ENCODE data around the gene KMT2B.
"Not testable (repeated sequence)": the region's sequence is repeated elsewhere in the genome, so short reads cannot be mapped to it uniquely, and the experiment has no call there.

The KMT2B gene

DNA sequence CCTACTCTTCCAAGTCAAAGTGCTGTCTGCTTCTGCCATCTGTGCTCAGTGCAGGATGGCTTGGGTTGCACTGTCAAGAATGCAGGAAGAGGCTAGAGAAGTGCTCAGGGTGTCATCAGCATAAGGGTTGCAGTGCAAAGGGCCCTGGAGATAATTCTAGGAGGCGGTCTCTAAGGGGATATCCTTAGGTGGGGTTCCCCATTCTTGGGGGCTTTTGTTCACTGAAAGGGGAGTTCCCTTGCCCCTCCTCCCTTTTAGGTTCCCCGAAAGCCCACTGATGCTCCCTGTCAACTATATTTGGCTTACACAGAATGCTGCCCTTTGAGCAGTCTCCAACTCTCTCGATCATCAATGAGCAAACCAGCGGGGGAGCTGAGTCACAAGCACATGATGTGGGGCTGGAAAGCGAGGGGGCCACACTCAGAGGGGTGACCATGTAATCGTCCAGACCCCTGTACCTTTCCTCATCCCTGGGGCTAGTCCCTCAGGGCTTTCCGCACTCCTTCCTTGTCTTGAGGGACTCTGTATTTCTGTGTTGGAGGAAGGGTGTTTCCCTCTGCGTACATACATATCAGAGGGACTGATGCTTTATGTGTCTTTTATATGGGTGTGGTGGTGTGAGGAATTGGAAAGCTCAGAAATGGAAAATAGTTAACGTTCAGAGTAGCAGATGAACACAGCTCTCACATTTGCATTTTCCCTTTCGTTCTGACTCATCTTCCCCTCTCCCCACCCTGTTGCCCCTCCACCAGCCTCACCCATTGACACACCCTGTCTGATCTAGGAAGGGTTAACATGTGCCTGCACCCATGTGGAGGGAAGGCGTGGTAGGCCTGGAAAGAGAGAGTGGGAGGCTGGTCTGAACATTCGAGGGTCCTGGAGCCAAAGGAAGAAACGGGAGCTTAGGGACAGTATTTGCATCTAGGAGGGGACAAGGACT is 6.7 kb upstream of the KMT2B start:
- DNase-seq (ENCODE audit: low read depth in 2 of 2), result peak in 1 of 2 donors; percentile 66

DNA sequence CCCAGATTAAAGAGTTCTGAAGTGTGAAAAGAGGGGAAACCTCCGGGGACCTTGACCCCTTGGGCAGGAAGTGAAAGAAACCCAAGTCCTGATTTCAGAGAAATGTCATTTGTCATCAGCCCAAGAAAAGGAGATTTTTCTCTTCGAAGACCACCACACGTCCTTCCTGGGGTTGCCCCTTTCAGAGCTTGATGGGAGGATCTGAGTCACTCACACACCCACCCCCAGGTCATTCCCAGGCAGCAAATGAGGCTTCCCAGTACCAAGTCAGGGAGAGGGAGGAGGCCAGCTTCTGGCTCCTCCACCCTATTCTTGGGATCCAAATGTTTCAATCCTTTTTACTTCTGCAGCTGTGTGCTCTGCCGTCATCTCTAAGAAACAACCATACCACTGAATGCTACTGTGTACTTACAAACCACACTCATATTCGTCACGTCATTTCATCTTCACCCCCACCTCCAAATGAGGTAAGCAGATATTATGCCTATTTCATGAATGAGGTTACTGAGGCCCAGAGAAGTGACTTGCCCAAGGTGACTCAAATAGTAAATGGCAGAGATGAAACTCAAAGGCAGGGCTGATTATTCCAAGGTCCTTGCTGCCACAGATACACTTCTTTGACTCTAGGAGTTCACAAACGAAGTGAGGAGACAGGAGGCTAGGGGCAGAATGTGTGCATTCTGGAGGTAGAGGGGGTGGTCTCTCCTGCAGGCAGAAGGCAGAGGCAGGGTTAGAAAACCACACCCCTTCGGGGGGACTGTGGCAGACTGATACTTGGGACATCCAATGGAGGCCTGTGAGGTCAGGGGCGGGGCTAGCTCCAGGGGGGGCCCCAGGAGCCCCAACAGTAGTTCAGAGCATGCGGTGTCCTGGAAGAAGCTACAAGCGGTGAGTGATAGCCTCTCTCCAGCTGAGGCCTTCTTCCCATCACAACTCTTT is 5.0 kb upstream of the KMT2B start:
- peak; percentile 76 to 81 for DNase-seq (ENCODE audit: low read depth in 2 of 2)

DNA sequence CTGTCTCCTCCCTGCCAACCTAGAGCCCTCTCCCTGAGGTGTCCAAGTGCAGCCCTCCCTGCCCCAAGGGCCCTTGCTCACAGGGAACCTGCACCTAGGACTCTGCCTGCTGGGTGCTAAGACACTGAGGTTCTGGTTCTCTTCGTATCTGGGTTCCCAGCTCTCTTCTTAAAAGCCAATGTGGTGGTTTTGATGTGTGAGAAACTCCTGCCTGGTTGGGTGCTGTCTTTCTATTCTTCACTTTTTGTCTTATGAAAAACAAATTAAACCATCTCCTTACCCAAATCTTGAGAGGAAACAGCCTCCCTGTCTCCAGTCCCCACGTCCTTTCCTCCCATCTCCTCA is 4.3 kb upstream of the KMT2B start:
- DNase-seq (ENCODE audit: low read depth in 2 of 2), result no peak

DNA sequence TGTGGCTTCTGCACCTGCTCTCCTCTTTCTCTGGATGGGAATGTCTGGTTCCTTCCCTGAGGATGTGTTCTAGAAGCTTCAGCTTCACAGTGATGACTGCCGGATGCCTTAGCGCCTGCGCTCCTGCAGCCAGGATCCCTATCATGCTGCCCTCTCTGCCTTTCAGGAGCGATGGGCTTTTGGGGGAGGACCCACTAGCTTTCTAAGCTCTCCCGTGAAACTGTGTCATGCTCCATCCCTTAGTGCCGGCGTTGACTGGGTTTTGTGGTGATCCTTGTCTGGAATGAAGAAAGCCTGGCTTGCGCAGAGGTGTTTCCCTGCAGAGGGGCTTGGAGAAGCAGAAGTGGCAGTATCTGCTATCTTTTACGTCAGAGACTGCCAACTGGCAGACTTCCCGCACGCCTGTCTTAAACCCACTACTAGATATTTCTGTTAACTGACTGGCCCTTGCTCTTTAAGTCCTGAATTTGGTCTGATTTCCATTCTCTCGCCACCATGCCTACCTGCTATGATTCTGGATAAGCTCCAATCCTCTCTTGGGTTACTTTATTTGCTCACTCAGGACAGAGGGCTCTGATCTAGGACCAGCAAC is 3.8 kb upstream of the KMT2B start:
- DNase-seq (ENCODE audit: low read depth in 2 of 2), result no peak

DNA sequence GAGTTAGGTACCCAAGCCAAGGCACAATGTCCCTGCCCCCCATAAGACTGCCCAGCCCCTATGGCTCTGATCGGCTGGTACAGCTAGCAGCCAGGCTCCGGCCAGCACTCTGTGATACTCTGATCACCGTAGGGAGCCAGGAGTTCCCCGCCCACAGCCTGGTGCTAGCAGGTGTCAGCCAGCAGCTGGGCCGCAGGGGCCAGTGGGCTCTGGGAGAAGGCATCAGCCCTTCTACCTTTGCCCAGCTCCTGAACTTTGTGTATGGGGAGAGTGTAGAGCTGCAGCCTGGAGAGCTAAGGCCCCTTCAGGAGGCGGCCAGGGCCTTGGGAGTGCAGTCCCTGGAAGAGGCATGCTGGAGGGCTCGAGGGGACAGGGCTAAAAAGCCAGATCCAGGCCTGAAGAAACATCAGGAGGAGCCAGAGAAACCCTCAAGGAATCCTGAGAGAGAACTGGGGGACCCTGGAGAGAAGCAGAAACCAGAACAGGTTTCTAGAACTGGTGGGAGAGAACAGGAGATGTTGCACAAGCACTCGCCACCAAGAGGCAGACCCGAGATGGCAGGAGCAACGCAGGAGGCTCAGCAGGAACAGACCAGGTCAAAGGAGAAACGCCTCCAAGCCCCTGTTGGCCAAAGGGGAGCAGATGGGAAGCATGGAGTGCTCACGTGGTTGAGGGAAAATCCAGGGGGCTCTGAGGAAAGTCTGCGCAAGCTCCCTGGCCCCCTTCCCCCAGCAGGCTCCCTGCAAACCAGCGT is 3.0 kb upstream of the KMT2B start:
- no peak for DNase-seq (ENCODE audit: low read depth in 2 of 2)

DNA sequence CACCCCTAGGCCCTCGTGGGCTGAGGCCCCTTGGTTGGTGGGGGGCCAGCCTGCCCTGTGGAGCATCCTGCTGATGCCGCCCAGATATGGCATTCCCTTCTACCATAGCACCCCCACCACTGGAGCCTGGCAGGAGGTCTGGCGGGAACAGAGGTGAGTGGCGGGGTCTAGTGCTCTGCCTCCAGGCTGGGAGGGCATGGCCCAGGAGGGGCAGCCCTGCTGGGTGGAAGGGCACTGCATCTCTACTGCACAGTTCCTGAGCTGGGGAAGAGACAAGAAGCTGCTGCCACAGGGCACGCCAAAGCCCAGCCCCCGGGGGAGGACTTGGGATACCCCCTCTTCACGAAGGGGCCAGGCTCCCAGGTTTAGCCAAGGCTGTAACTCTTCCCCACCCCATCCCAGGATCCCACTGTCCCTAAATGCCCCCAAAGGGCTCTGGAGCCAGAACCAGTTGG is 2.4 kb upstream of the KMT2B start:
- DNase-seq (ENCODE audit: low read depth in 2 of 2), result no peak

DNA sequence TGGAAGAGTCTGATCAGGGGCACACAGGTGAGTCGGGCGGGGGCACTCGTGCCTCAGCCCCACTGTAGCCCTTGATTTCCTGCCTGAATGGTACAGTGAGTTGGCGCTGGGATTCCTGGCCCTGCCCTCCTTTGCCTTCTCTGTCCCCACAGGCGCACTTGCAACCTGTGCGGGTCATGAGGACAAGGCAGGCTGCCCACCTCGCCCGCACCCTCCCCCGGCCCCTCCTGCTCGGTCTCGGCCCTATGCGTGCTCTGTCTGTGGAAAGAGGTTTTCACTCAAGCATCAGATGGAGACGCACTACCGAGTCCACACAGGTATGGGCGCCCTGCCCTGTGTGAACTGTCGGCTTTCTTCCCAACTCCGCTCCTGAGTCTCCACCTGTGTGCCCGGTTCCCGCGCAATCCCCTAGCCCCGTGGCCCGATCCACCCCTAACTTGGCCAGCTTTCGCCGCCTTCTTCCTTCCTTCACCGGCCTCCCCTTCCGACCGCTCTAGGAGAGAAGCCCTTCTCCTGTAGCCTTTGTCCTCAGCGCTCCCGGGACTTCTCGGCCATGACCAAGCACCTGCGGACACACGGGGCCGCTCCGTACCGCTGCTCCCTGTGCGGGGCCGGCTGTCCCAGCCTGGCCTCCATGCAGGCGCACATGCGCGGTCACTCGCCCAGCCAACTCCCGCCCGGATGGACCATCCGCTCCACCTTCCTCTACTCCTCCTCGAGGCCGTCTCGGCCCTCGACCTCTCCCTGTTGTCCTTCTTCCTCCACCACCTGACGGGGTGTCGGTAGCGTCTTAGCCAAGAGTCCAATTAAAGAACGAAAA is 1.6 kb upstream of the KMT2B start:
- DNase-seq (ENCODE audit: low read depth in 2 of 2), result no peak

DNA sequence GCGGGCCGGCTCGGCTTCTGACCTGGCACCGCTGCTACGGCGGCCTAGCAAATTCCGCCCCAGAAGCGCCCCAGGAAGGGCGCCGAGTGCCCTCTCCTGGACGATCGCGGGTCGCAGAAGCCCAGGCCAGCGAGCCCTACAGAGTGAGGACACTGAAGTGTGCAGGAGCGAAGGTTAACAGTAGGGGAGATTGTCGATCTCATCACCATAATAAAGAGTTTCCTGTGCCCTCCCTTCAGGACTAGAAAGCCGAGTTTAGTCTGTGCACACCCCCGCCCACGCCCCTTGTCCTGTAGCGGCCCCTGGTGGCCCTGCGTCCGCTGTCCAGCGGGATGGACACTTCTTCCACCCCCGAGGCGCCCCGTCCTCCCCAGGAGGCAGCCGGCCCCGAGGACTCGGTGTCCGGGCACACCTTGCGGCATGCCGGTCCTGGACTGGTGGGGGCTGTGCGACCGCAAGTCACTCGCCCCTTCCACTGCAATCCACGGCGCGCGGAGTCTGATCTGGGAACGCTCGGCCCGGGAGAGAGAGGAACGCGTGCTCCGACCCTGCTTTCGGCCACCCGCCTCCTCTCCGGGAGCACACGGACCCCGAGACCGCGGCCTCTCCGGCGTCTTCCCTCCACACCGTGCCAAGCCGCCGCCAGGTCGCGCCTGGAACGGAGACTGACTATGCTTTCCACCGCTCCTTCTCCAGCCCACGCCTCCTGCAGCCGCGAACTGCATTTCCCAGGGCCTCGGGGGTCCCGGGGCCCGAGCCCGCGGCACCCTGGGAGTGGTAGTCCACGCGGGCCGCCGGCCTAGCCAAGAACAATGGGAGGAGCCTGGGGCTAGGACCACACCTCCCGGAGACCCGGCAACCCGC is 770 bp upstream of the KMT2B start:
- peak; percentile 73 to 96 for DNase-seq (ENCODE audit: low read depth in 2 of 2)

DNA sequence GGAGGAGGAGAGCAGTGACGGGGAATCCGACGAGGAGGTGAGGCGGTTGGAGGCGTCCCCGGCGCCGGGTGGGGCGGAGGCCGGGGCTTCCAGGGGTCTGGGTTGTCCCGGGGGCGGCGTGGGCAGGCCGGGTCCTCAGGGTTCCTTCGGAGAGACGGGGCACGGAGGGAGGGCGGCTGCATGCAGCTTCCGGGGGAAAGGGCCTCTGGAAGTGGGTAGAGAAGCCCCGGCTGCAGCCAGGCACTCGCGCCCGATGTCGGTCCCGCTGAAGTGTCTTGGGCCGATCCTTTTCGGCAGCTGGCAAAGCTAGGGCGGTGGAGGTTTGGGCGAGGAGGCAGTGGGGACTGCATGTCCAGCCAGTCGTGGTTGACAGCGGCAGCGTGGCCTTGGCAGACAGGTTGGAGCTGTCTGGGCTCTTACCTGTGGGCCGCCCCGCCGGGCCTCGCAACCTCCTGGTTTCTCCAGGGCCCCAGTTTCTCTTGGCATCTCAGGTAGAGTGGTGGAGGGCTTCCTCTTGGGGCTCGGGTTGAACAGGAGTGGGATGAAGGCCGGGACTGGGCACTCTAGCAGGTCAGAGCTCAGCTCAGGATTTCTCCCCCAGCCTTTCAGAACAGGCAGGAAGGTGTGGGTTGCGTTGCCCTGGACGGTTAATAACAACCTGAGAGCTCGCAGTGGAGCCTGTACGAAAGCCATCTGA is 690 bp downstream of the KMT2B start:
- no peak for DNase-seq (ENCODE audit: low read depth in 2 of 2)

DNA sequence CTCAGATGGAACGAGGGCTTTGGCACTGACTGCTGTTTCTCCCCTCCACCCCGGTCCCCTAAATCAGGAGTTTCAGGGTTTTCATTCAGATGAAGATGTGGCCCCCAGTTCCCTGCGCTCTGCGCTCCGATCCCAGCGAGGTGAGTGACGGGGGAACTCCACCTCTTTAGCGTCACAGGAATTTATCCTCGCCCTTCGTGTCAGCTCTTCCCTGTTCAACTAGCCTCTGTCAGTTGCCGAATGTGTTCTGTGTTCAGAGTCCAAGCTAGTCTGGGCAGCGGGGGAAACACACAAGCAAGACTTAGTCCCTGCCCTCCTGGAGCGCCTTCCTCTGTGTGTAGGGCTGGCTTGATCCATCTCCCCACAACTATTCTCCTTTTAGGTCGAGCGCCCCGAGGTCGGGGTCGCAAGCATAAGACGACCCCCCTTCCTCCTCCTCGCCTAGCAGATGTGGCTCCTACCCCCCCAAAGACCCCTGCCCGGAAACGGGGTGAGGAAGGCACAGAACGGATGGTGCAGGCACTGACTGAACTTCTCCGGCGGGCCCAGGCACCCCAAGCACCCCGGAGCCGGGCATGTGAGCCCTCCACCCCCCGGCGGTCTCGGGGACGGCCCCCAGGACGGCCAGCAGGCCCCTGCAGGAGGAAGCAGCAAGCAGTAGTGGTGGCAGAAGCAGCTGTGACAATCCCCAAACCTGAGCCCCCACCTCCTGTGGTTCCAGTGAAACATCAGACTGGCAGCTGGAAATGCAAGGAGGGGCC is 1.8 kb downstream of the KMT2B start:
- DNase-seq (ENCODE audit: low read depth in 2 of 2), result no peak

DNA sequence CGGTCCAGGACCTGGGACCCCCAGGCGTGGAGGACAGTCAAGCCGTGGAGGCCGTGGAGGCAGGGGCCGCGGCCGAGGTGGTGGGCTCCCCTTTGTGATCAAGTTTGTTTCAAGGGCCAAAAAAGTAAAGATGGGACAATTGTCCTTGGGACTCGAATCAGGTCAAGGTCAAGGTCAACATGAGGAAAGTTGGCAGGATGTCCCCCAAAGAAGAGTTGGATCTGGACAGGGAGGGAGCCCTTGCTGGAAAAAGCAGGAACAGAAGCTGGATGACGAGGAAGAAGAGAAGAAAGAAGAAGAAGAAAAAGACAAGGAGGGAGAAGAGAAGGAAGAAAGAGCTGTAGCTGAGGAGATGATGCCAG is 2.3 kb downstream of the KMT2B start:
- DNase-seq (ENCODE audit: low read depth in 2 of 2), result no peak

DNA sequence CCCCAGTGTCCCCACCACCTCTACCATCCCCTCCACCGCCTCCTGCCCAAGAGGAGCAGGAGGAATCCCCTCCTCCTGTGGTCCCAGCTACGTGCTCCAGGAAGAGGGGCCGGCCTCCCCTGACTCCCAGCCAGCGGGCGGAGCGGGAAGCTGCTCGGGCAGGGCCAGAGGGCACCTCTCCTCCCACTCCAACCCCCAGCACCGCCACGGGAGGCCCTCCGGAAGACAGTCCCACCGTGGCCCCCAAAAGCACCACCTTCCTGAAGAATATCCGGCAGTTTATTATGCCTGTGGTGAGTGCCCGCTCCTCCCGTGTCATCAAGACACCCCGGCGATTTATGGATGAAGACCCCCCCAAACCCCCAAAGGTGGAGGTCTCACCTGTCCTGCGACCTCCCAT is 2.8 kb downstream of the KMT2B start:
- DNase-seq (ENCODE audit: low read depth in 2 of 2), result no peak

DNA sequence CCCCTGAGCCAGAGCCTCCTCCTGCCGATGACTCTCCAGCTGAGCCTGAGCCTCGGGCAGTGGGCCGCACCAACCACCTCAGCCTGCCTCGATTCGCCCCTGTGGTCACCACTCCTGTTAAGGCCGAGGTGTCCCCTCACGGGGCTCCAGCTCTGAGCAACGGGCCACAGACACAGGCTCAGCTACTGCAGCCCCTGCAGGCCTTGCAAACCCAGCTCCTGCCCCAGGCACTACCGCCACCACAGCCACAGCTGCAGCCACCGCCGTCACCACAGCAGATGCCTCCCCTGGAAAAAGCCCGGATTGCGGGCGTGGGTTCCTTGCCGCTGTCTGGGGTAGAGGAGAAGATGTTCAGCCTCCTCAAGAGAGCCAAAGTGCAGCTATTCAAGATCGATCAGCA is 3.6 kb downstream of the KMT2B start:
- no peak for DNase-seq (ENCODE audit: low read depth in 2 of 2)

DNA sequence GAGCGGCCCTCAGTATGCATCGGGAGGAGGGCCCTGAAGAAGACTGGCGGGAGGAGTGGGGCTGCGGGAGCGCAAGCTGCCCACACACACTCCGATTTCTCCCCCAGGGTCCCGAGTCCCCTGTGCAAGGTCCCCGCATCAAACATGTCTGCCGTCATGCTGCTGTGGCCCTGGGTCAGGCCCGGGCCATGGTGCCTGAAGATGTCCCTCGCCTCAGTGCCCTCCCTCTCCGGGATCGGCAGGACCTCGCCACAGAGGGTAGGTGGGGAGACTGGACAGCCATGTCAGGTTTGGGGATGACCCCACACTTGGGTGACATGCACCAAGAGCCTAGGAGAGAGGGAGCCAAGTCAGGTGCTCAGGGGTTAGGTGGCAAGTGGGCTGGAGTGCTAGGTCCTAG is 4.7 kb downstream of the KMT2B start:
- no peak for DNase-seq (ENCODE audit: low read depth in 2 of 2)

DNA sequence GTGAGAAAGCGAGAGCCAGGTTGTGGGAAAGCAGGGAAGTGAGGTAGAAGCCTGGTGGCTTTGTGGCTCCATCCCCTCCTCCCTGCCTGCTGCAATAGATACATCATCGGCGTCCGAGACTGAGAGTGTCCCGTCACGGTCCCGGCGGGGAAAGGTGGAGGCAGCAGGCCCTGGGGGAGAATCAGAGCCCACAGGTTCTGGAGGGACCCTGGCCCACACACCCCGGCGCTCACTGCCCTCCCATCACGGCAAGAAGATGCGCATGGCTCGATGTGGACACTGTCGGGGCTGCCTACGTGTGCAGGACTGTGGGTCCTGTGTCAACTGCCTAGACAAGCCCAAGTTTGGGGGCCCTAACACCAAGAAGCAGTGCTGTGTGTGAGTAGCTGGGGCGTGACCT is 5.1 kb downstream of the KMT2B start:
- DNase-seq (ENCODE audit: low read depth in 2 of 2), result no peak

DNA sequence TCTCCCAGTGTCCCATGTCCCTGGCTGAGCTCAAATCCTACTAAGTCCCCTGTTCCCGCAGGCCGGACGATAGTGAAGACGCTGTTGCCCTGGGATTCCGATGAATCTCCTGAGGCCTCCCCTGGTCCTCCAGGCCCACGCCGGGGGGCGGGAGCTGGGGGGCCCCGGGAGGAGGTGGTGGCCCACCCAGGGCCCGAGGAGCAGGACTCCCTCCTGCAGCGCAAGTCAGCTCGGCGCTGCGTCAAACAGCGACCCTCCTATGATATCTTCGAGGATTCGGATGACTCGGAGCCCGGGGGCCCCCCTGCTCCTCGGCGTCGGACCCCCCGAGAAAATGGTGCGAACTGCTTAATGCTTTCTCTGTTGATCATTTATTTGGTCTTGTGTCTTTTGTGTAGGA is 5.9 kb downstream of the KMT2B start:
- DNase-seq (ENCODE audit: low read depth in 2 of 2), result no peak

DNA sequence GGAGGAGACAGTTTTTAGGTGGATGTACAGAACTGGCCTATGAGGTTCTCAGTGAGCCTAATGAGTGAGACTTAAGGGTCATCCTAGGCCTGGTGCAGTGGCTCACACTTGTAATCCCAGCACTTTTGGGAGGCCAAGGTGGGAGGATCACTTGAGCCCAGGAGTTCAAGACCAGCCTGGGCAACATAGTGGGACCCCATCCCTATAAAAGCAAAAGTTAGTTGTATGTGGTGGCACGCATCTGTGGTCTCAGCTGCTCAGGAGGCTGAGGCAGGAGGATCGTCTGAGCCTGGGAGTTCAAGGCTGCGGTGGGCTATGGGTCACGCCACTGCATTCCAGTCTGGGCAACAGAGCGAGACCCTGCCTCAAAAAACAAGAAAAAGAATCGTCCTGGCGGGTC is 6.3 kb downstream of the KMT2B start:
- DNase-seq (ENCODE audit: low read depth in 2 of 2), result not testable (repeated sequence)

DNA sequence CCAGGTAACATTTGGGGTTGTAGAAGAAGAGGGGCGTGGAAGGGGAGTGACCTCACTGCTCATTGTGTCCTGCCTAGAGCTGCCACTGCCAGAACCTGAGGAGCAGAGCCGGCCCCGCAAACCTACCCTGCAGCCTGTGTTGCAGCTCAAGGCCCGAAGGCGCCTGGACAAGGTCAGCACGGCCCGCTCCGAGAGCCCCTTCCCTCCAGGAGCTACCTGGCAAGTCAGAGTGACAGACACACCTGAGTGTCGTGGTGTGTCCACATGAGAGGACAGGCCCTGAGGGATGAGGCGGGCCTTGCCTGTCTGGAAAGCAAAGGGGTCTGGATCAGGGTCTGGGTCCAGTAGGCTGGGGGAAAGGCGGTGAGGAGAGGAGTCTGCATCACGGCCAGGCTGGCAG is 6.8 kb downstream of the KMT2B start:
- DNase-seq (ENCODE audit: low read depth in 2 of 2), result no peak
